K562 (cell line): ENCODE measurements around the gene RASSF3. TPM values are rescaled to one million over a fixed set of nuclear protein-coding genes. Genes with fewer than 3 reads are reported as not detected.

Source experiments
- CREM ChIP-seq: IDR thresholded peaks from 2 replicates; pipeline ENCODE4 v1.6.1; 2014; ENCODE audit warnings: antibody characterized with exemption, low read depth
- ETV5 ChIP-seq: sonication (generic); formaldehyde crosslinking; IDR thresholded peaks from 2 replicates; pipeline ENCODE4 v1.4.0; 2020; ENCODE audit warnings: low read depth, mild to moderate bottlenecking, missing genetic modification reagents
- HCFC1 ChIP-seq: IDR thresholded peaks from 2 replicates; pipeline ENCODE4 v1.6.1; 2012; ENCODE audit warnings: low read depth, low read length, improper control_type of control experiment
- MED1 ChIP-seq: sonication (generic); formaldehyde crosslinking; IDR thresholded peaks from 2 replicates; pipeline ENCODE4 v1.8.1; 2023; ENCODE audit warnings: missing genetic modification reagents, borderline replicate concordance
- SAP30 ChIP-seq: fragments of 200-600 bp; sonication (generic); IDR thresholded peaks from 2 replicates; pipeline ENCODE4 v1.6.1; 2012; ENCODE audit warnings: borderline replicate concordance, low read depth, mild to moderate bottlenecking, moderate library complexity, low read length, control low read depth, inconsistent platforms; ENCODE audit not compliant: insufficient read depth, poor library complexity, severe bottlenecking
- SIX5 ChIP-seq, 2 experiments: IDR thresholded peaks; 2 replicates each; pipeline ENCODE4 v1.6.1; 2011; ENCODE audit warnings: low read length in 2 of 2, borderline replicate concordance in 1 of 2, low read depth in 1 of 2, mild to moderate bottlenecking in 1 of 2, moderate library complexity in 1 of 2; ENCODE audit not compliant: insufficient read depth in 1 of 2
- TAF7 ChIP-seq: fragments of 450-650 bp; IDR thresholded peaks from 2 replicates; pipeline ENCODE4 v1.6.1; 2016; ENCODE audit warnings: missing genetic modification characterization, missing compliant biosample characterization
- ZBTB5 ChIP-seq: fragments of 450-650 bp; IDR thresholded peaks from 2 replicates; pipeline ENCODE4 v1.6.1; 2017; ENCODE audit warnings: antibody characterized with exemption
- ZNF12 ChIP-seq: sonication (generic); formaldehyde crosslinking; IDR thresholded peaks from 2 replicates; pipeline ENCODE4 v1.4.0; 2020; ENCODE audit warnings: mild to moderate bottlenecking, missing genetic modification reagents
- ZNF124 ChIP-seq: sonication (generic); formaldehyde crosslinking; IDR thresholded peaks from 2 replicates; pipeline ENCODE4 v1.8.1; 2022; ENCODE audit warnings: missing genetic modification reagents
- ZNF408 ChIP-seq: fragments of 250-450 bp; sonication (Bioruptor Pico); IDR thresholded peaks from 2 replicates; pipeline ENCODE4 v1.4.0; 2020; ENCODE audit warnings: low read depth, mild to moderate bottlenecking, moderate library complexity
- polyA plus RNA-seq, 8 experiments: library from polyadenylated mRNA; depleted of rRNA in 4 of 8; stranded (reverse) in 5 of 8; unstranded in 3 of 8; fragments of >200 nt; fragmentation: Nextera tagmentation in 2 of 8; fragmentation: Illumina TruSeq in 1 of 8; extraction: Ambion mirVana in 2 of 8; extraction: Trizol in 1 of 8; gene quantifications; 2 replicates each; pipeline versions ENCODE4 v1.2.1 to v1.2.3, GENCODE V29; 2011 to 2014; ENCODE audit warnings: inconsistent platforms in 1 of 8, missing spikeins in 1 of 8
- total RNA-seq, 7 experiments: library from RNA; depleted of rRNA in 6 of 7; stranded (reverse); fragments of >200 nt in 6 of 7; fragmentation: Illumina TruSeq in 2 of 7; extraction: Trizol in 2 of 7; gene quantifications; 2 replicates each; pipeline versions ENCODE4 v1.2.1 to v1.2.3, GENCODE V29; 2011 to 2021; ENCODE audit warnings: low replicate concordance in 1 of 7
- TF ChIP-seq, protein P1 (sequence below), 2 experiments: fragments of 450-650 bp; IDR thresholded peaks; 2 replicates each; pipeline ENCODE4 v1.6.1; 2016; ENCODE audit warnings: mild to moderate bottlenecking in 2 of 2, borderline replicate concordance in 1 of 2, low read depth in 1 of 2, moderate library complexity in 1 of 2
- TF ChIP-seq, protein P2 (sequence below): fragments of 450-650 bp; IDR thresholded peaks from 2 replicates; pipeline ENCODE4 v1.6.1; 2016; ENCODE audit warnings: antibody characterized with exemption

RASSF3 gene
- total and polyA plus RNA-seq, 9 of the 15 experiments (the other 6 are each of a cell fraction or from before 2014, with no cell fraction given), result 3.7 to 39.2 (median 20.2) TPM

DNA sequence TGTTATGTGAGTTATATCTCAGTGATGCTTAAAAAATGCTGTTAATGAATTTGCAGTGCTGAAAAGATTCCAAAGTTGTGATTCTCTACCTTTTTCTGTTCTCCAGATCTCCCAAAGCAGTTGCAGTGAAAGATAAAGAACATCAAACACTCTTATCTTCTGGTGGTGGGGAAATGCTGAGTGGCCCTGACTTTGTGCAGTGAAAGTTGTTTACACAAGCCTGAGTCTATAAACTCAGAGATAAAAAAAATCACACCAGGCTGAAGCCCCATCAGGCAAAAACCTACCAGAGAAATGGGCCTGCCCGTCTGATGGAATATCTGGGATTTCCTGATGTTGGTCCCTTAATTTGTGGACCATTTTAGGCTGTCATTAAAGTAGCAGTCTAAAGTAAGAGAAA is 46.1 kb downstream of the RASSF3 start (continued):
- TF ChIP-seq SAP30 (no peak), ZBTB5 (no peak), MED1 (CRISPR knock-in tag) (no peak), ETV5 (CRISPR knock-in tag) (no peak), ZNF408 (CRISPR knock-in tag) (no peak), ZNF12 (no peak), TAF7 (tag) (no peak), HCFC1 (no peak), SIX5 (IDR thresholded peaks at IDR 0.05; ENCODE audit: borderline replicate concordance in 1 of 2, insufficient read depth in 1 of 2, low read depth in 1 of 2, low read length in 2 of 2) (no peak), CREM (peak; percentile 36; the same call in 1 of the 2 replicates), ZNF124 (CRISPR knock-in tag) (no peak)
- TF ChIP-seq, protein P1, sequence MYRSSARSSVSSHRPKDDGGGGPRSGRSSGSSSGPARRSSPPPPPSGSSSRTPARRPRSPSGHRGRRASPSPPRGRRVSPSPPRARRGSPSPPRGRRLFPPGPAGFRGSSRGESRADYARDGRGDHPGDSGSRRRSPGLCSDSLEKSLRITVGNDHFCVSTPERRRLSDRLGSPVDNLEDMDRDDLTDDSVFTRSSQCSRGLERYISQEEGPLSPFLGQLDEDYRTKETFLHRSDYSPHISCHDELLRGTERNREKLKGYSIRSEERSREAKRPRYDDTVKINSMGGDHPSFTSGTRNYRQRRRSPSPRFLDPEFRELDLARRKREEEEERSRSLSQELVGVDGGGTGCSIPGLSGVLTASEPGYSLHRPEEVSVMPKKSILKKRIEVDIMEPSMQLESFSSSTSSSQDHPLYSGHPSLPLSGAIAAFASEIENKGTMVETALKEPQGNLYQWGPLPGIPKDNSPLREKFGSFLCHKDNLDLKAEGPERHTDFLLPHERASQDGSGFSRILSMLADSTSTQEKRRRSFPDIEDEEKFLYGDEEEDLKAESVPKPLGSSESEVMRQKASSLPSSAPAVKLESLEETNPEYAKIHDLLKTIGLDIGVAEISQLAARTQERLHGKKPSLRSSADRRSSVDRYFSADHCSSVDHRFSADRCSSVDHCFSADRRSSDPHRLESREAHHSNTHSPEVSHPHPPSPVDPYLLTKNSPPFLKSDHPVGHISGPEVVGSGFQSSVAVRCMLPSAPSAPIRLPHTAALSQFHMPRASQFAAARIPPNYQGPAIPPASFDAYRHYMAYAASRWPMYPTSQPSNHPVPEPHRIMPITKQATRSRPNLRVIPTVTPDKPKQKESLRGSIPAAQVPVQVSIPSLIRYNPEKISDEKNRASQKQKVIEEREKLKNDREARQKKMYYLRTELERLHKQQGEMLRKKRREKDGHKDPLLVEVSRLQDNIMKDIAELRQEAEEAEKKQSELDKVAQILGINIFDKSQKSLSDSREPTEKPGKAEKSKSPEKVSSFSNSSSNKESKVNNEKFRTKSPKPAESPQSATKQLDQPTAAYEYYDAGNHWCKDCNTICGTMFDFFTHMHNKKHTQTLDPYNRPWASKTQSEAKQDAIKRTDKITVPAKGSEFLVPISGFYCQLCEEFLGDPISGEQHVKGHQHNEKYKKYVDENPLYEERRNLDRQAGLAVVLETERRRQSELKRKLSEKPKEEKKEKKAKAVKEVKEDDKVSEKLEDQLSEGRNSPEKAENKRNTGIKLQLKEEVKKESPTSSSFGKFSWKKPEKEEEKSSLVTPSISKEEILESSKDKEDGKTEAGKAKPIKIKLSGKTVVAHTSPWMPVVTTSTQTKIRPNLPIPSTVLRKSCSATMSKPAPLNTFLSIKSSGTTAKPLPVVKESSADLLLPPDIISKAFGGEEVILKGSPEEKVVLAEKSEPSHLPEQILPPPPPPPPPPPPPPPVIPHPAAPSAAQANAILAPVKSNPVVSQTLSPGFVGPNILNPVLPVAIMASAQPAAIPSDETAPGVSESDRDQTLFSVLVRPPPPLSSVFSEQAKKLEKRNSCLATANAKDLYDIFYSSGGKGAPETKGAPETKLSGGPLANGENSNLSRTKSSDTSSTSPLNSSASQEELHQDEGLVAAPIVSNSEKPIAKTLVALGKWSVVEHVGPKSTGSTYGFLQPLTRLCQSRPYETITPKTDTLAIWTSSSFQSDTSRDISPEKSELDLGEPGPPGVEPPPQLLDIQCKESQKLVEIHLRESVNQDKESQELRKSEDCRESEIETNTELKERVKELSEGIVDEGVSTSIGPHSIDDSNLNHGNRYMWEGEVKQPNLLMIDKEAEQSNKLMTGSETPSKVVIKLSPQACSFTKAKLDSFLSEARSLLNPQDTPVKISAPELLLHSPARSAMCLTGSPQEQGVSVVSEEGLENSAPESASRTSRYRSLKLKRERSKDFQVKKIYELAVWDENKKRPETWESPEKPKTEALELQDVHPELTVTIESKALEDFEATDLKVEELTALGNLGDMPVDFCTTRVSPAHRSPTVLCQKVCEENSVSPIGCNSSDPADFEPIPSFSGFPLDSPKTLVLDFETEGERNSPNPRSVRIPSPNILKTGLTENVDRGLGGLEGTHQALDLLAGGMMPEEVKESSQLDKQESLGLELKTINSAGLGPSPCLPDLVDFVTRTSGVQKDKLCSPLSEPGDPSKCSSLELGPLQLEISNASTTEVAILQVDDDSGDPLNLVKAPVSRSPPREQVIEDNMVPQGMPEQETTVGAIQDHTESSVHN (IDR thresholded peaks at IDR 0.05; ENCODE audit: borderline replicate concordance in 1 of 2, low read depth in 1 of 2), result no peak
- TF ChIP-seq, protein P2, sequence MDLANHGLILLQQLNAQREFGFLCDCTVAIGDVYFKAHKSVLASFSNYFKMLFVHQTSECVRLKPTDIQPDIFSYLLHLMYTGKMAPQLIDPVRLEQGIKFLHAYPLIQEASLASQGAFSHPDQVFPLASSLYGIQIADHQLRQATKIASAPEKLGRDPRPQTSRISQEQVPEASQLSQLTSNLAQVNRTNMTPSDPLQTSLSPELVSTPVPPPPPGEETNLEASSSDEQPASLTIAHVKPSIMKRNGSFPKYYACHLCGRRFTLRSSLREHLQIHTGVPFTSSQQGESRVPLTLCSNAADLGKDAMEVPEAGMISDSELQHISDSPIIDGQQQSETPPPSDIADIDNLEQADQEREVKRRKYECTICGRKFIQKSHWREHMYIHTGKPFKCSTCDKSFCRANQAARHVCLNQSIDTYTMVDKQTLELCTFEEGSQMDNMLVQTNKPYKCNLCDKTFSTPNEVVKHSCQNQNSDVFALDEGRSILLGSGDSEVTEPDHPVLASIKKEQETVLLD, result no peak
